ENCODE measurements around the gene XRRA1. TPM values are rescaled to one million over a fixed set of nuclear protein-coding genes. Genes with fewer than 3 reads are reported as not detected.
A peak's percentile ranks its signal among the peaks of the same experiment; 100 is the strongest.
"Not testable (repeated sequence)": the region's sequence is repeated elsewhere in the genome, so short reads cannot be mapped to it uniquely, and the experiment has no call there.

XRRA1 gene
- 10 to 100 TPM in 3 of 4 donors, 1 to 10 TPM in 1; 5.9 to 74.2 (median 26.9) TPM for total RNA-seq

- peak within 1 kb of the TSS; percentile 76 to 92 for H3K4me3 ChIP-seq
- no peaks in the 10 kb centered on the region for H3K36me3 ChIP-seq
Observed at GRCh38 chr11:74948898-74949752, at the start of gene XRRA1, which contains the start of gene SPCS2. Gene XRRA1 (minus strand): TSS chr11:74949091. CDS start chr11:74940878, 8,213 bp downstream. Gene SPCS2 (plus strand): TSS chr11:74949266. CDS start chr11:74949286, 20 bp downstream.

GRCh38 chr11:74992852-74993251, 44.0 kb upstream of the XRRA1 start:
- H3K27ac ChIP-seq: no peak overlapping the region
- TF ChIP-seq POLR2A (IDR thresholded peaks at IDR 0.05) (no peak), CTCF (IDR thresholded peaks at IDR 0.05) (no peak)
- H3K9me3 ChIP-seq: no peaks in the 10 kb centered on the region
- DNase-seq: no peak
- no peaks in the 10 kb centered on the region for H3K27me3 ChIP-seq
- H3K36me3 ChIP-seq: no peaks in the 10 kb centered on the region
- H3K4me1 ChIP-seq: no peaks in the 10 kb centered on the region
- no peak overlapping the region for H3K4me3 ChIP-seq
- intact Hi-C loops (cut with DNase I; ENCODE audit: low total_unique reads): no loop called here

More at GRCh38 chr11:74948898-74949752, at the start of gene XRRA1, which contains the start of gene SPCS2:
- Histone ChIP-seq H3K27ac (peak within 1 kb of the TSS; percentile 71 to 85), H3K4me1 (peaks cover 5 to 17% of the 10 kb centered on the region in 2 donors), H3K9me3 (no peaks in the 10 kb centered on the region), H3K27me3 (no peaks in the 10 kb centered on the region)
- TF ChIP-seq CTCF (IDR thresholded peaks at IDR 0.05) (peak in 2 of 4 experiments; percentile 4 to 9), POLR2A (IDR thresholded peaks at IDR 0.05) (peak; percentile 74 to 84)
- intact Hi-C loops (cut with DNase I; ENCODE audit: low total_unique reads): no loop called here
- DNase-seq: peak; percentile 97 to 98

- DNase-seq: no peak
- no peak overlapping the region for H3K4me3 ChIP-seq
- H3K27me3 ChIP-seq: no peaks in the 10 kb centered on the region
- no peaks in the 10 kb centered on the region for H3K9me3 ChIP-seq
- no peak overlapping the region for H3K27ac ChIP-seq
- no peaks in the 10 kb centered on the region for H3K4me1 ChIP-seq
- TF ChIP-seq CTCF (IDR thresholded peaks at IDR 0.05) (no peak), POLR2A (IDR thresholded peaks at IDR 0.05) (no peak)
- no peaks in the 10 kb centered on the region for H3K36me3 ChIP-seq
- intact Hi-C loops (cut with DNase I; ENCODE audit: low total_unique reads): no loop called here
Observed at GRCh38 chr11:74990941-74991340, 42.0 kb upstream of the XRRA1 start.

- DNase-seq; H3K4me3 ChIP-seq; H3K36me3 ChIP-seq; H3K9me3 ChIP-seq; H3K4me1 ChIP-seq; H3K27me3 ChIP-seq; intact Hi-C loops (cut with DNase I; ENCODE audit: low total_unique reads); H3K27ac ChIP-seq: not testable (repeated sequence)
Observed at GRCh38 chr11:74990150-74990549, 41.3 kb upstream of the XRRA1 start.

GRCh38 chr11:74989260-74989638, 40.4 kb upstream of the XRRA1 start:
- H3K4me1 ChIP-seq: no peaks in the 10 kb centered on the region
- intact Hi-C loops (cut with DNase I; ENCODE audit: low total_unique reads): no loop called here
- H3K4me3 ChIP-seq: peak overlapping the region; percentile 65 to 74
- DNase-seq: no peak
- no peaks in the 10 kb centered on the region for H3K27me3 ChIP-seq
- TF ChIP-seq CTCF (IDR thresholded peaks at IDR 0.05) (no peak), POLR2A (IDR thresholded peaks at IDR 0.05) (no peak)
- no peaks in the 10 kb centered on the region for H3K9me3 ChIP-seq
- no peaks in the 10 kb centered on the region for H3K36me3 ChIP-seq
- peak overlapping the region; percentile 51 to 67 for H3K27ac ChIP-seq

All from uterus (tissue), 4 donors.